HepG2 (cell line): ENCODE results near the gene TSLP. TPM values are rescaled to one million over a fixed set of nuclear protein-coding genes. Genes with fewer than 3 reads are reported as not detected.

Source experiments
- ATAC-seq: fragments of 200-7000 bp; cut with Tn5 transposase; 3 replicates; pipeline ENCODE4 v1.9.1; 2020; ENCODE audit warnings: mild to moderate bottlenecking, moderate library complexity
- BruUV-seq: library from RNA; stranded (reverse); fragments of 400-500 nt; replicated peaks from 2 replicates; lab custom pipeline; 2021; lab: Mats Ljungman, UMichigan
- CTCF ChIA-PET: fragments of 300-600 bp; formaldehyde crosslinking; extraction: SDS; loops from one replicate; lab custom pipeline; 2021; ENCODE audit warnings: low total read pairs, inconsistent platforms, low intra/inter-chr PET ratio; lab: Yijun Ruan, JAX
- POLR2A ChIA-PET: fragments of 350-600 bp; sonication (Branson Sonifier 250); formaldehyde crosslinking; loops from one replicate; lab custom pipeline; 2020; ENCODE audit warnings: antibody characterized with exemption, inconsistent platforms; lab: Yijun Ruan, JAX
- DNase-seq: peaks from one replicate; pipeline ENCODE4 v3.0.0-alpha.2; 2015; ENCODE audit warnings: low spot score
- FAIRE-seq: peaks from 3 replicates; lab custom pipeline; 2011; peaks lifted over from hg19 to GRCh38; lab: Jason Lieb, UNC
- H2AFZ ChIP-seq: one replicate; pipeline ENCODE4 v1.6.1; 2011; ENCODE audit warnings: low read length, inconsistent platforms
- H3K27ac ChIP-seq: fragments of 300-600 bp; 3 replicates; pipeline ENCODE4 v1.8.0; 2011; ENCODE audit warnings: mixed run types, mild to moderate bottlenecking, mixed read lengths, low read length, inconsistent platforms; ENCODE audit not compliant: insufficient read depth; ENCODE audit errors: extremely low read length
- H3K27me3 ChIP-seq, 2 experiments: fragments of 200-600 bp in 1 of 2; 2 replicates in 1 of 2; 3 replicates in 1 of 2; pipeline versions ENCODE4 v1.6.0 to v1.8.0; 2011; ENCODE audit warnings: low read length in 2 of 2, mild to moderate bottlenecking in 2 of 2, moderate library complexity in 2 of 2, inconsistent platforms in 1 of 2; ENCODE audit not compliant: insufficient read depth in 2 of 2, control insufficient read depth in 1 of 2
- H3K36me3 ChIP-seq, 2 experiments: fragments of 200-600 bp in 1 of 2; replicated peaks in 1 of 2; 2 replicates in 1 of 2; 3 replicates in 1 of 2; pipeline versions ENCODE4 v1.5.1 to v1.8.0; 2011; ENCODE audit warnings: low read length in 2 of 2, inconsistent platforms in 1 of 2; ENCODE audit not compliant: insufficient read depth in 2 of 2, control insufficient read depth in 1 of 2
- H3K4me1 ChIP-seq: 2 replicates; pipeline ENCODE4 v1.5.1; 2012; ENCODE audit warnings: low read length, inconsistent platforms; ENCODE audit not compliant: insufficient read depth
- H3K4me2 ChIP-seq: 2 replicates; pipeline ENCODE4 v1.6.0; 2011; ENCODE audit warnings: low read depth, low read length, inconsistent platforms
- H3K4me3 ChIP-seq, 3 experiments: fragments of 200-600 bp in 1 of 3; sonication (generic), shearing (Covaris generic) in 1 of 3; replicated peaks in 1 of 3; 2 replicates each; pipeline ENCODE4 v1.5.1; 2011 to 2016; ENCODE audit warnings: low read length in 3 of 3, inconsistent platforms in 2 of 3, low read depth in 2 of 3, mild to moderate bottlenecking in 2 of 3, control low read depth in 1 of 3, mixed read lengths in 1 of 3; ENCODE audit not compliant: insufficient read depth in 1 of 3
- H3K79me2 ChIP-seq: one replicate; pipeline ENCODE4 v1.6.1; 2011; ENCODE audit warnings: low read length, inconsistent platforms; ENCODE audit not compliant: insufficient read depth
- H3K9ac ChIP-seq: 2 replicates; pipeline ENCODE4 v1.6.0; 2011; ENCODE audit warnings: mild to moderate bottlenecking, low read depth, low read length, inconsistent platforms; ENCODE audit not compliant: insufficient read depth
- H3K9me3 ChIP-seq: 2 replicates; pipeline ENCODE4 v1.5.1; 2012; ENCODE audit warnings: mild to moderate bottlenecking, low read length
- H4K20me1 ChIP-seq: 2 replicates; pipeline ENCODE4 v1.6.0; 2011; ENCODE audit warnings: inconsistent platforms, mild to moderate bottlenecking, low read length, moderate library complexity; ENCODE audit not compliant: insufficient read depth
- ATF7 ChIP-seq, 2 experiments: fragments of 450-650 bp in 1 of 2; sonication (generic) in 1 of 2; formaldehyde crosslinking in 1 of 2; IDR thresholded peaks; 2 replicates each; pipeline versions ENCODE4 v1.4.0 to v1.6.1; 2016 to 2020; ENCODE audit warnings: antibody characterized with exemption in 1 of 2, mild to moderate bottlenecking in 1 of 2, missing genetic modification reagents in 1 of 2
- CEBPB ChIP-seq: IDR thresholded peaks from 2 replicates; pipeline ENCODE4 v1.6.1; 2011; ENCODE audit warnings: low read depth, low read length, improper control_type of control experiment, borderline replicate concordance
- HNRNPLL ChIP-seq: fragments of 200-400 bp; formaldehyde crosslinking; IDR thresholded peaks from 2 replicates; pipeline ENCODE4 v1.6.1; 2017; ENCODE audit warnings: mild to moderate bottlenecking, low read depth, low read length; ENCODE audit not compliant: poor library complexity, severe bottlenecking
- KDM5B ChIP-seq: sonication (generic); formaldehyde crosslinking; IDR thresholded peaks from 2 replicates; pipeline ENCODE4 v1.4.0; 2020; ENCODE audit warnings: missing genetic modification reagents, mild to moderate bottlenecking, borderline replicate concordance
- MAF1 ChIP-seq: sonication (generic); formaldehyde crosslinking; IDR thresholded peaks from 2 replicates; pipeline ENCODE4 v1.5.0; 2020; ENCODE audit warnings: missing genetic modification reagents, borderline replicate concordance
- MNT ChIP-seq: fragments of 450-650 bp; IDR thresholded peaks from 2 replicates; pipeline ENCODE4 v1.6.1; 2016
- SOX13 ChIP-seq, 3 experiments: fragments of 450-650 bp in 1 of 3; sonication (generic) in 1 of 3; formaldehyde crosslinking in 1 of 3; IDR thresholded peaks in 2 of 3; conservative IDR thresholded peaks in 1 of 3; 2 replicates each; pipeline versions ENCODE4 v1.5.0 to v1.6.1; 2016 to 2020; ENCODE audit warnings: antibody characterized with exemption in 1 of 3, mild to moderate bottlenecking in 1 of 3, missing compliant biosample characterization in 1 of 3, missing genetic modification reagents in 1 of 3, moderate library complexity in 1 of 3
- ZNF44 ChIP-seq: sonication (generic); formaldehyde crosslinking; IDR thresholded peaks from 2 replicates; pipeline ENCODE4 v1.5.1; 2020; ENCODE audit warnings: mild to moderate bottlenecking, missing genetic modification reagents
- ZNF788 ChIP-seq: sonication (generic); formaldehyde crosslinking; IDR thresholded peaks from 2 replicates; pipeline ENCODE4 v1.5.0; 2020; ENCODE audit warnings: mild to moderate bottlenecking, missing genetic modification reagents, borderline replicate concordance
- WGBS: methylation state at CpG from one replicate; pipeline ENCODE4 v1.1.6; 2017; ENCODE audit warnings: low lambda C conversion rate; 5-methylcytosine and 5-hydroxymethylcytosine counted together
- in situ Hi-C: cut with HindIII; loops from 2 replicates; pipeline ENCODE4 v1.10.0; 2017; ENCODE audit warnings: low pct_unique_long_range_greater_than_20kb; ENCODE audit not compliant: extremely low pct_ligation_motif_present
- intact Hi-C: fragments of 100-400 bp; cut with micrococcal nuclease; formaldehyde crosslinking; loops from one replicate; pipeline ENCODE4 v1.10.0; 2022; ENCODE audit not compliant: unreplicated experiment
- polyA plus RNA-seq, 8 experiments: library from polyadenylated mRNA; depleted of rRNA in 3 of 8; stranded (reverse) in 7 of 8; unstranded in 1 of 8; fragments of >200 nt; fragmentation: Illumina TruSeq in 4 of 8; extraction: Trizol in 4 of 8; gene quantifications; 2 replicates each; pipeline versions ENCODE4 v1.2.1 to v1.2.3, GENCODE V29; 2011 to 2016; ENCODE audit warnings: low read depth in 4 of 8, missing spikeins in 1 of 8, mixed read lengths in 1 of 8; ENCODE audit not compliant: insufficient read depth in 1 of 8
- total RNA-seq, 5 experiments: library from RNA; depleted of rRNA; stranded (reverse); fragments of >200 nt; fragmentation: Illumina TruSeq; extraction: Trizol; gene quantifications; 2 replicates each; pipeline ENCODE4 v1.2.3, GENCODE V29; 2016; ENCODE audit warnings: low read depth in 1 of 5

The TSLP gene
- total and polyA plus RNA-seq, 2 of the 13 experiments (the other 11 are each of a cell fraction or from before 2014, with no cell fraction given): not detected

GRCh38 chr5:111075520-111075919, 4.0 kb downstream of the TSLP start:
- no TSS peak for BruUV-seq
- peaks cover 0 to 32% of the 10 kb centered on the region in 2 experiments; a peak in 4 of 5 replicates for H3K27me3 ChIP-seq
- H3K4me1 ChIP-seq: peaks cover 15% of the 10 kb centered on the region
- no peaks in the 10 kb centered on the region for H4K20me1 ChIP-seq
- intact Hi-C loops: loop anchor here (1.0 kb wide), 1 partner anchor 46 kb away; no protein-coding TSS in a partner anchor
- ChIA-PET POLR2A (no interaction called here), CTCF (no interaction called here)
- H3K4me3 ChIP-seq: no peak overlapping the region
- ATAC-seq (no peak), DNase-seq (no peak), FAIRE-seq (no peak)
- H3K9me3 ChIP-seq: no peaks in the 10 kb centered on the region
- TF ChIP-seq MNT (peak; percentile 24; the same call in 1 of the 2 replicates), CEBPB (0 out of 2 replicates have a peak, but pooled peaks have one; percentile 20), ATF7 (IDR thresholded peaks at IDR 0.05) (peak; percentile 8; the same call in 1 of the 2 replicates), ATF7 (CRISPR knock-in tag; IDR thresholded peaks at IDR 0.05) (no peak), SOX13 (IDR thresholded peaks at IDR 0.05) (no peak), SOX13 (CRISPR knock-in tag; conservative IDR thresholded peaks at IDR 0.05 in 1 of 2, IDR thresholded peaks at IDR 0.05 in 1 of 2) (no peak)
- no peaks in the 10 kb centered on the region for H3K79me2 ChIP-seq
- H2AFZ ChIP-seq: no peak overlapping the region
- no peak overlapping the region for H3K9ac ChIP-seq
- no peak overlapping the region for H3K27ac ChIP-seq
- no peaks in the 10 kb centered on the region for H3K36me3 ChIP-seq
- in situ Hi-C loops: no loop called here
- H3K4me2 ChIP-seq: no peak overlapping the region

GRCh38 chr5:111076091-111076490, 4.6 kb downstream of the TSLP start:
- Histone ChIP-seq H3K9ac (no peak overlapping the region), H4K20me1 (no peaks in the 10 kb centered on the region), H3K4me2 (no peak overlapping the region), H3K9me3 (no peaks in the 10 kb centered on the region), H3K4me3 (no peak overlapping the region), H3K79me2 (no peaks in the 10 kb centered on the region), H3K36me3 (no peaks in the 10 kb centered on the region), H3K4me1 (peaks cover 11% of the 10 kb centered on the region), H2AFZ (no peak overlapping the region), H3K27me3 (peaks cover 0 to 26% of the 10 kb centered on the region in 2 experiments; a peak in 4 of 5 replicates), H3K27ac (no peak overlapping the region)
- TF ChIP-seq HNRNPLL (no peak), MAF1 (no peak), ZNF788 (CRISPR knock-in tag) (no peak), ZNF44 (CRISPR knock-in tag) (no peak), KDM5B (CRISPR knock-in tag) (no peak)
- DNase-seq: no peak
- no peak for FAIRE-seq
- intact Hi-C loops: no loop called here
- 0% methylated on average over 1 of the region's 1 CpG for WGBS
- CTCF ChIA-PET: no interaction called here
- BruUV-seq: no TSS peak
- in situ Hi-C loops: no loop called here
- POLR2A ChIA-PET: no interaction called here
- ATAC-seq: no peak
